Measurements from ENCODE around the gene GPANK1. TPM values are rescaled to one million over a fixed set of nuclear protein-coding genes. Genes with fewer than 3 reads are reported as not detected.
A peak's percentile ranks its signal among the peaks of the same experiment; 100 is the strongest.

GPANK1 gene
- total and polyA plus RNA-seq, 9 of the 15 experiments (the other 6 are each of a cell fraction or from before 2014, with no cell fraction given) = 32.2 to 111 (median 46.3) TPM

GRCh38 chr6:31680226-31681134 is 15.7 kb upstream of the GPANK1 start, which contains the start of gene LY6G5C (continued):
- TF ChIP-seq AFF4 (CRISPR knock-in tag; IDR thresholded peaks at IDR 0.05) = no peak
- TF ChIP-seq ZNF174 (CRISPR knock-in tag; IDR thresholded peaks at IDR 0.05) = no peak
- TF ChIP-seq FOXK1 (CRISPR knock-in tag; IDR thresholded peaks at IDR 0.05; ENCODE audit: borderline replicate concordance) = 0 out of 2 replicates have a peak, but pooled peaks have one; percentile 58
- no peak for TF ChIP-seq CHD4 (IDR thresholded peaks at IDR 0.05; ENCODE audit: insufficient read depth, insufficient replicate concordance, low read depth, low read length, poor library complexity, severe bottlenecking)
- TF ChIP-seq, protein P1, sequence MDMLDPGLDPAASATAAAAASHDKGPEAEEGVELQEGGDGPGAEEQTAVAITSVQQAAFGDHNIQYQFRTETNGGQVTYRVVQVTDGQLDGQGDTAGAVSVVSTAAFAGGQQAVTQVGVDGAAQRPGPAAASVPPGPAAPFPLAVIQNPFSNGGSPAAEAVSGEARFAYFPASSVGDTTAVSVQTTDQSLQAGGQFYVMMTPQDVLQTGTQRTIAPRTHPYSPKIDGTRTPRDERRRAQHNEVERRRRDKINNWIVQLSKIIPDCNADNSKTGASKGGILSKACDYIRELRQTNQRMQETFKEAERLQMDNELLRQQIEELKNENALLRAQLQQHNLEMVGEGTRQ (CRISPR knock-in tag; IDR thresholded peaks at IDR 0.05) = no peak
- TF ChIP-seq RBM17 (IDR thresholded peaks at IDR 0.05; ENCODE audit: borderline replicate concordance, low read depth, low read length) = no peak
- TF ChIP-seq CHD7 (IDR thresholded peaks at IDR 0.05; ENCODE audit: low read depth, low read length) = no peak
- no peak for TF ChIP-seq PCBP1 (IDR thresholded peaks at IDR 0.05; ENCODE audit: low read depth, low read length, poor library complexity, severe bottlenecking)
- no peak for TF ChIP-seq U2AF1 (optimal IDR thresholded peaks at IDR 0.05; ENCODE audit: low read depth, low read length)
